ENCODE data around the gene DYNLT4. TPM values are rescaled to one million over a fixed set of nuclear protein-coding genes. Genes with fewer than 3 reads are reported as not detected.

The DYNLT4 gene
- total and polyA plus RNA-seq, 2 of the 13 experiments (the other 11 are each of a cell fraction or from before 2014, with no cell fraction given): 0.77 TPM; not detected in 1

DNA sequence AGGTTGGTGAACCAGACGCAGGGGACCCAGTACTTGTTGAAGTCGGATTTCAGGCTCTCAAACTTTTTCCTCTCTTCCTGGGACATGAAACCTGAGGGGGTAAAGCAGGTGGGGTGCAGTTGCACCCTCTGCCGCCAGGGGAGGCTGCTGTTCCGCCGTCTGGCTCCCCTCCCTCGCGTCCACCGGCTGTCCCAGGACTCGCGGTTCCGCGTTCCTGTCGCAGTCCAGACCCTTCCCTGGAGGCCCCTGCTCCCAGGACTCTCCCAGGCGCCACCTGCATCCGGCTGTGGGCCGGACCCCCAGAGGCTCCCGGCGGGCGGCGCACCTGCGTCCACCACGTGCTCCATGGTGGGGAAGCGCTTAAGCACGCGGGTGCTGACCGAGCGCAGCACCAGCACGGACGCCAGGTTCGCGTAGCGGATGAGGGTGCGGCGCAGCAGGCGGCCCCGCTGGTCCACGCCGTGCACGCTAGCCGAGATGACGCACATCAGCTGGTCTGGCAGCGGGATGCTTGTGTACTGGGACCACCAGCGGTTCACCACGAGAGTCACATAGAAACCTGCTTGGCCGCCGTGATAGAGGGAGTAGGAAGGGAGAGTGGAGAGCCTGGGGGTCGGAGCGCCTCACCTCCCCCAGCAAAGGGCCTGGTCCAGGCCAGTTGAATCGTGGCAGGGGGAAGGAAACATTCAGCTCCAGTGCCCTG is 20.9 kb downstream of the DYNLT4 start (continued):
- TF ChIP-seq, protein P1, sequence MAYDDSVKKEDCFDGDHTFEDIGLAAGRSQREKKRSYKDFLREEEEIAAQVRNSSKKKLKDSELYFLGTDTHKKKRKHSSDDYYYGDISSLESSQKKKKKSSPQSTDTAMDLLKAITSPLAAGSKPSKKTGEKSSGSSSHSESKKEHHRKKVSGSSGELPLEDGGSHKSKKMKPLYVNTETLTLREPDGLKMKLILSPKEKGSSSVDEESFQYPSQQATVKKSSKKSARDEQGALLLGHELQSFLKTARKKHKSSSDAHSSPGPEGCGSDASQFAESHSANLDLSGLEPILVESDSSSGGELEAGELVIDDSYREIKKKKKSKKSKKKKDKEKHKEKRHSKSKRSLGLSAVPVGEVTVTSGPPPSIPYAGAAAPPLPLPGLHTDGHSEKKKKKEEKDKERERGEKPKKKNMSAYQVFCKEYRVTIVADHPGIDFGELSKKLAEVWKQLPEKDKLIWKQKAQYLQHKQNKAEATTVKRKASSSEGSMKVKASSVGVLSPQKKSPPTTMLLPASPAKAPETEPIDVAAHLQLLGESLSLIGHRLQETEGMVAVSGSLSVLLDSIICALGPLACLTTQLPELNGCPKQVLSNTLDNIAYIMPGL (CRISPR knock-in tag; IDR thresholded peaks at IDR 0.05; ENCODE audit: borderline replicate concordance in 1 of 2, low read depth in 1 of 2): peak; percentile 79 to 82; a peak in 3 of 4 replicates
- no peak for TF ChIP-seq PRDM15 (CRISPR knock-in tag; IDR thresholded peaks at IDR 0.05)
- peak; percentile 80 for TF ChIP-seq ZNF274 (CRISPR knock-in tag; IDR thresholded peaks at IDR 0.05)
- no peak for TF ChIP-seq ZNF407 (CRISPR knock-in tag; IDR thresholded peaks at IDR 0.05; ENCODE audit: not compliant biosample characterization)
- no peak for TF ChIP-seq HOXA9 (CRISPR knock-in tag; IDR thresholded peaks at IDR 0.05; ENCODE audit: borderline replicate concordance)
- no peak for TF ChIP-seq SALL2 (CRISPR knock-in tag; IDR thresholded peaks at IDR 0.05)
- TF ChIP-seq WIZ (CRISPR knock-in tag; IDR thresholded peaks at IDR 0.05): peak; percentile 73; the same call in 1 of the 2 replicates
- 0 out of 2 replicates have a peak, but pooled peaks have one; percentile 46 for TF ChIP-seq ZNF468 (CRISPR knock-in tag; IDR thresholded peaks at IDR 0.05)
- TF ChIP-seq GATA4 (IDR thresholded peaks at IDR 0.05; ENCODE audit: borderline replicate concordance, low read depth): no peak
- TF ChIP-seq NRL (CRISPR knock-in tag; IDR thresholded peaks at IDR 0.05; ENCODE audit: borderline replicate concordance): peak; percentile 80; the same call in 1 of the 2 replicates
- TF ChIP-seq HCFC1 (IDR thresholded peaks at IDR 0.05; ENCODE audit: low read depth, low read length): no peak
- TF ChIP-seq ZNF326 (CRISPR knock-in tag; IDR thresholded peaks at IDR 0.05; ENCODE audit: borderline replicate concordance): no peak
- TF ChIP-seq ZNF44 (CRISPR knock-in tag; IDR thresholded peaks at IDR 0.05): 0 out of 2 replicates have a peak, but pooled peaks have one; percentile 62
- TF ChIP-seq ZSCAN22 (CRISPR knock-in tag; IDR thresholded peaks at IDR 0.05): no peak
